Esophagus squamous epithelium (tissue), 5 donors: ENCODE data around the gene DYRK1A. TPM values are rescaled to one million over a fixed set of nuclear protein-coding genes. Genes with fewer than 3 reads are reported as not detected.

Experiments used
- DNase-seq: peaks from one replicate; lab custom pipeline; 2025; lab: John Stamatoyannopoulos, UW
- H3K27ac ChIP-seq, 4 donors: fragments of 200-600 bp; sonication (generic); one replicate each; pipeline ENCODE4 v1.5.1; 2016 to 2019; ENCODE audit warnings: mild to moderate bottlenecking in 1 of 4
- H3K27me3 ChIP-seq, 4 donors: fragments of 200-600 bp; sonication (generic); 1 replicate in 3 of 4; 2 replicates in 1 of 4; pipeline versions ENCODE4 v1.5.1 to v1.6.0; 2017 to 2021; ENCODE audit warnings: antibody characterized with exemption in 1 of 4
- H3K36me3 ChIP-seq, 3 donors: fragments of 200-600 bp; sonication (generic); one replicate each; pipeline ENCODE4 v1.5.1; 2016 to 2019
- H3K4me1 ChIP-seq, 3 donors: fragments of 200-600 bp; sonication (generic); one replicate each; pipeline ENCODE4 v1.5.1; 2017 to 2019
- H3K4me3 ChIP-seq, 4 donors: fragments of 200-600 bp; sonication (generic); 1 replicate in 3 of 4; 2 replicates in 1 of 4; pipeline ENCODE4 v1.5.1; 2016 to 2019; ENCODE audit warnings: mild to moderate bottlenecking in 2 of 4, moderate library complexity in 1 of 4
- H3K9me3 ChIP-seq, 3 donors: fragments of 200-600 bp; sonication (generic); one replicate each; pipeline ENCODE4 v1.5.1; 2016 to 2019
- POLR2A ChIP-seq, 4 donors: fragments of 450-650 bp; IDR thresholded peaks; one replicate each; pipeline ENCODE4 v1.6.1; 2017; ENCODE audit warnings: antibody characterized with exemption in 4 of 4, mild to moderate bottlenecking in 4 of 4, moderate library complexity in 3 of 4
- WGBS, 2 donors: methylation state at CpG; one replicate each; pipeline ENCODE4 v1.1.5; 2018; 5-methylcytosine and 5-hydroxymethylcytosine counted together
- intact Hi-C: fragments of 100-400 bp; cut with DNase I; formaldehyde crosslinking; loops from one replicate; pipeline ENCODE4 v1.15.0; 2022
- total RNA-seq, 4 donors: library from RNA; depleted of rRNA; stranded (reverse); fragments of >200 nt; gene quantifications; one replicate each; pipeline ENCODE4 v1.1.0, GENCODE V29; 2016
- TF ChIP-seq, protein P1 (sequence below), 6 experiments: fragments of 450-650 bp in 4 of 6; fragments of 200-600 bp in 2 of 6; sonication (generic) in 2 of 6; IDR thresholded peaks; one replicate each; pipeline ENCODE4 v1.5.1; 2016 to 2019; ENCODE audit warnings: antibody characterized with exemption in 6 of 6, mild to moderate bottlenecking in 4 of 6, moderate library complexity in 4 of 6
- donor health status: DM: yes; HTN: yes; CAD: no.

DYRK1A gene
- total RNA-seq, 4 donors from 2014 or later, result 37.8 to 61.0 (median 45.4) TPM

DNA sequence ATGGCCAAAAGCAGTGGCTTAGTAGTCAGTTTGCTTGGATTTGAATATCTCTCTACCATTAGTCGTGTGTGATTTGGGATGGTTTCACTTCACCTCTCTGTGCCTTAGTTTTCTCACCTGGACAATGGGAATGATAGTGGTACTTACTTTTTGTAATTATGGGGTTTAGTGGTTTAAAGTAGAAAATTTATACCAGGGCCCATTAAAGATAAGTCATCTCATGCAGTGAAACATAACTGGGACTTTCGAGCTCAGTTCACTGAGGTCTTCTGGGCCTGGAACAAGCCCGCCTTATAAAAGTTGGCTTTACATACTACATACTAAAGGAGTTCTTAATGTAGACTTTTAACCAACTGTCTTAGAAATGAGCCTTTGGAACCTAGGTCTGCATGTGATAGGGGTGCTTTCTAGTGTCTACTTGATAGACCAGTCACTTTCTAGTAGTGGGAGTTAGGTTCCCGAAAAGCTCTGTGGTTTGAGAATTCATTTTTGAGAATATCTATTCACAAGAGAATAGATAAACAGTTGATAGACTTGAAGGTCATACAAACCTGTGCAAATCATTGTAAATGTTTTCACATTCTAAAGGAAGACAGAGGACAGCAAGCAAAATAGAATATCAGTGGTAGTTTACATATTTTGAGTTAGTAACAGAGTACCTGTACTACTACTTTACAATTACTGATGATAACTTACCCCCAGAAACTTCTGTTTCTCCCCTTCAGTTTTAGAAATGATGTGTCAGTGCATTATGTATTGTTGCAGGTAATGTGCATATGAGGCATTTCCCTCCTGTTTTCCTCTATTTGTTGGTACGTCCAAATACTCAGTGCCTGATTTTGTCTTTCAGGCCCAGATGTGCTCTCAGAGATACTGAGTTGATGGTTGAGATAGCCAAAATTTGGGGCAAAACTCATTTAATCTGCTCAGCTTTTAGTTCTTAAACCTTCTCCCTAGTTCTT, 48.0 kb downstream of the DYRK1A start:
- H3K4me1 ChIP-seq, result peaks cover 0 to 87% (median 12%) of the 10 kb centered on the region in 3 donors

DNA sequence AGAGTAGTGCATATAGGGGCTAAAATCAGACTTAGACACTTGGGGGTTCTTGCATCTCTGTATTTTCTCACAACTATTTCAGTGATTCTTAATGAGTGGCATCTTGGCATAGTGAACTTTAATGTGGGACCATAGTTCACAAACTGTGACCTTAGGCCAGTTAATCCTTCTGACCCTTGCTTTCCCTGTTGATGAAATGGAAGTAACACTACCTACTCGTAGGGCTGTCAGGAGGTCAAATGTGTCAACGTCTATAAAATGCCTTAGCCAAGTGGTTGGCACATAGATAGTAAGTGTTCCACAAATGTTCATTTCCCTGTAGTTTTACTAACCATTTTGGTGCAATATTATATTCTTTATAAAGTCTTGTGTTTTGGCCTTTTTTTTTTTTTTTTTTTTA, 49.4 kb downstream of the DYRK1A start:
- H3K27me3 ChIP-seq, result no peaks in the 10 kb centered on the region
- no peak overlapping the region for H3K27ac ChIP-seq
- H3K9me3 ChIP-seq, result no peaks in the 10 kb centered on the region
- DNase-seq, result no peak
- WGBS, 2 donors, result 52 to 62% methylated on average over 2 of the region's 2 CpGs
- intact Hi-C loops, result no loop called here
- no peaks in the 10 kb centered on the region for H3K36me3 ChIP-seq
- H3K4me3 ChIP-seq, result no peak overlapping the region
- H3K4me1 ChIP-seq, result peaks cover 0 to 86% (median 12%) of the 10 kb centered on the region in 3 donors
- no peak for TF ChIP-seq POLR2A (IDR thresholded peaks at IDR 0.05)
- TF ChIP-seq, protein P1, sequence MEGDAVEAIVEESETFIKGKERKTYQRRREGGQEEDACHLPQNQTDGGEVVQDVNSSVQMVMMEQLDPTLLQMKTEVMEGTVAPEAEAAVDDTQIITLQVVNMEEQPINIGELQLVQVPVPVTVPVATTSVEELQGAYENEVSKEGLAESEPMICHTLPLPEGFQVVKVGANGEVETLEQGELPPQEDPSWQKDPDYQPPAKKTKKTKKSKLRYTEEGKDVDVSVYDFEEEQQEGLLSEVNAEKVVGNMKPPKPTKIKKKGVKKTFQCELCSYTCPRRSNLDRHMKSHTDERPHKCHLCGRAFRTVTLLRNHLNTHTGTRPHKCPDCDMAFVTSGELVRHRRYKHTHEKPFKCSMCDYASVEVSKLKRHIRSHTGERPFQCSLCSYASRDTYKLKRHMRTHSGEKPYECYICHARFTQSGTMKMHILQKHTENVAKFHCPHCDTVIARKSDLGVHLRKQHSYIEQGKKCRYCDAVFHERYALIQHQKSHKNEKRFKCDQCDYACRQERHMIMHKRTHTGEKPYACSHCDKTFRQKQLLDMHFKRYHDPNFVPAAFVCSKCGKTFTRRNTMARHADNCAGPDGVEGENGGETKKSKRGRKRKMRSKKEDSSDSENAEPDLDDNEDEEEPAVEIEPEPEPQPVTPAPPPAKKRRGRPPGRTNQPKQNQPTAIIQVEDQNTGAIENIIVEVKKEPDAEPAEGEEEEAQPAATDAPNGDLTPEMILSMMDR (IDR thresholded peaks at IDR 0.05), result no peak

More for the DNA sequence above, 48.0 kb downstream of the DYRK1A start:
- H3K4me3 ChIP-seq, result no peak overlapping the region
- no peaks in the 10 kb centered on the region for H3K9me3 ChIP-seq
- intact Hi-C loops, result no loop called here
- no peak for DNase-seq
- 79 to 83% methylated on average over 5 of the region's 5 CpGs for WGBS, 2 donors
- H3K36me3 ChIP-seq, result peaks cover 0 to 3% (median 0%) of the 10 kb centered on the region in 3 donors
- no peaks in the 10 kb centered on the region for H3K27me3 ChIP-seq
- H3K27ac ChIP-seq, result no peak overlapping the region
- TF ChIP-seq, protein P1 (IDR thresholded peaks at IDR 0.05), result no peak
- TF ChIP-seq POLR2A (IDR thresholded peaks at IDR 0.05), result no peak

DNA sequence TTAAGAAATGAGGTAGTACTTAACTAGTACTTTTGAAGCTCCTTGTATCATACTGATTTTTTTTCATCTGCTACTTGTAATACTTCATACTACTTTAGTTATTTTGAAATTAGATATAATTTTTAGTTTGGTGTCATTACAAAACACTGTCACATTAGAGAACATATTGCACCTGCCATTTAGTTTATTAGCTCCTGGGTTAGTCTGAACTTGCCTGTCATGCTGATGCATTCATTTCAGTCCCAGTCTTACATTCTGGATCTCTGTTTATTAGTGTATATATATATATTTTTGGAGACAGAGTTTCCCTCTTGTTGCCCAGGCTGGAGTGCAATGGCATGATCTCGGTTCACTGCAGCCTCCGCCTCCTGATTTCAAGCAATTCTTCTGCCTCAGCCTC, 50.3 kb downstream of the DYRK1A start:
- peaks cover 0 to 5% (median 0%) of the 10 kb centered on the region in 3 donors for H3K36me3 ChIP-seq
- intact Hi-C loops, result no loop called here
- H3K27me3 ChIP-seq, result no peaks in the 10 kb centered on the region
- no peak for DNase-seq
- no peaks in the 10 kb centered on the region for H3K9me3 ChIP-seq
- H3K4me1 ChIP-seq, result peaks cover 0 to 77% (median 12%) of the 10 kb centered on the region in 3 donors
- 93 to 100% methylated on average over 2 of the region's 2 CpGs for WGBS, 2 donors
- no peak overlapping the region for H3K27ac ChIP-seq
- TF ChIP-seq POLR2A (IDR thresholded peaks at IDR 0.05), result no peak
- TF ChIP-seq, protein P1 (IDR thresholded peaks at IDR 0.05), result no peak
- no peak overlapping the region for H3K4me3 ChIP-seq

DNA sequence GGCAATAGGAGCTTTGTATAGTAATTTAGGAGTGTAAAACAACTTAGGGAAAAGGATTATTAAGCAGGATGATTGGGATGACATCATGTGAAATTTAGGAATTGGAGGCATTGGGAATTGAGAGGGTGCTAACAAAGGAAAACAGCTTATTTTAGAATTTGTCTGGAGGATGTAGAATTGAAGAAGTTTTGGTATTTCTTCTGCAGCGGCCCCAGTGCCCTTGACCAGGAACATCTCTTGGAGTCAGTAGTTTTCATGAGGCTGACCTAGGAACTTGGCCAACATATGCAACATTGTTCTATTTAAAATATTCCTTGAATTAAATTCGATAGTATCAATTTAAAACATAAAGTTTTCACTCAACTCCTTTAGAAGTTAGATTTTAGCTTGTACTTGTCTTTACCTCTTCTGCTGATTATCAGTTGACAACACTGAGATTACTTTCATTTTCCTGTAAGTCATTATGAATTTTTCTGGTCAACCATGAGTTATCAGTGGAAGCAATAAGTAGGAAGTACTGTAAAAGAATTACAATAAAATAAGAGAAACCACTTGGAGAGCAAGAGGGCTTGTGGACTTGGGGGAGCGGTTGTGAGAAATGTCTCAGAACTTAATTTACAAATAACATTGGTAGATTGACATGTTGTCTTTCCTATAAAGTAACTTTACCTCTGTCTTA, 52.8 kb downstream of the DYRK1A start:
- Histone ChIP-seq H3K27ac (no peak overlapping the region), H3K9me3 (no peaks in the 10 kb centered on the region), H3K27me3 (no peaks in the 10 kb centered on the region), H3K4me1 (peaks cover 0 to 54% (median 4%) of the 10 kb centered on the region in 3 donors), H3K4me3 (no peak overlapping the region), H3K36me3 (peaks cover 0 to 20% (median 0%) of the 10 kb centered on the region in 3 donors)
- DNase-seq, result no peak
- WGBS, 2 donors, result 94 to 96% methylated on average over 3 of the region's 3 CpGs
- intact Hi-C loops, result no loop called here
- TF ChIP-seq, protein P1 (IDR thresholded peaks at IDR 0.05), result no peak
- no peak for TF ChIP-seq POLR2A (IDR thresholded peaks at IDR 0.05)
